GM12878 (cell line): Measurements from ENCODE around the gene GSAP. TPM values are rescaled to one million over a fixed set of nuclear protein-coding genes. Genes with fewer than 3 reads are reported as not detected.

Source experiments
- ATAC-seq: fragments of 200-7000 bp; cut with Tn5 transposase; 3 replicates; pipeline ENCODE4 v1.9.1; 2020; ENCODE audit warnings: mild to moderate bottlenecking, moderate library complexity
- BruUV-seq: library from RNA; stranded (reverse); fragments of 400-500 nt; replicated peaks from 2 replicates; lab custom pipeline; 2021; lab: Mats Ljungman, UMichigan
- CTCF ChIA-PET: fragments of 300-600 bp; sonication (Branson Sonifier 250); formaldehyde crosslinking; extraction: SDS; loops from one replicate; lab custom pipeline; 2021; ENCODE audit warnings: inconsistent platforms; lab: Yijun Ruan, JAX
- POLR2A ChIA-PET: fragments of 350-600 bp; formaldehyde crosslinking; extraction: SDS; loops from one replicate; lab custom pipeline; 2021; ENCODE audit warnings: inconsistent platforms; lab: Charles Lee
- RAD21 ChIA-PET: fragments of 300-600 bp; sonication (Branson Sonifier 250); formaldehyde crosslinking; loops from one replicate; lab custom pipeline; 2023; ENCODE audit warnings: antibody characterized with exemption; ENCODE audit not compliant: unreplicated experiment; lab: Charles Lee
- SMC1A ChIA-PET: fragments of 300-600 bp; sonication (Branson Sonifier 250); formaldehyde crosslinking; loops from one replicate; lab custom pipeline; 2023; ENCODE audit not compliant: unreplicated experiment, uncharacterized antibody; lab: Charles Lee
- DNase-seq: peaks from one replicate; pipeline ENCODE4 v3.0.0-alpha.2; 2011; ENCODE audit warnings: low read depth, low spot score
- FAIRE-seq: peaks from 3 replicates; lab custom pipeline; 2011; peaks lifted over from hg19 to GRCh38; lab: Jason Lieb, UNC
- H2AFZ ChIP-seq: 2 replicates; pipeline ENCODE4 v1.6.0; 2011; ENCODE audit warnings: low read depth, low read length, control low read depth; ENCODE audit not compliant: control insufficient read depth
- H3K27ac ChIP-seq: 2 replicates; pipeline ENCODE4 v1.5.1; 2011; ENCODE audit warnings: control low read depth; ENCODE audit not compliant: control insufficient read depth, insufficient read depth
- H3K27me3 ChIP-seq, 2 experiments: replicated peaks in 1 of 2; 2 replicates each; pipeline versions ENCODE4 v1.6.0 to v1.6.1; 2011; ENCODE audit warnings: low read length in 1 of 2; ENCODE audit not compliant: control insufficient read depth in 2 of 2, insufficient read depth in 2 of 2
- H3K36me3 ChIP-seq, 2 experiments: 2 replicates each; pipeline ENCODE4 v1.5.1; 2011; ENCODE audit warnings: low read length in 1 of 2; ENCODE audit not compliant: control insufficient read depth in 2 of 2, insufficient read depth in 2 of 2
- H3K4me1 ChIP-seq: 2 replicates; pipeline ENCODE4 v1.6.1; 2011; ENCODE audit warnings: mild to moderate bottlenecking, low read length, moderate library complexity, mixed read lengths; ENCODE audit not compliant: control insufficient read depth, insufficient read depth
- H3K4me2 ChIP-seq: 2 replicates; pipeline ENCODE4 v1.6.0; 2011; ENCODE audit warnings: control low read depth; ENCODE audit not compliant: control insufficient read depth, insufficient read depth
- H3K4me3 ChIP-seq: fragments of 200-600 bp; sonication (generic); 2 replicates; pipeline ENCODE4 v1.5.1; 2016
- H3K79me2 ChIP-seq: 2 replicates; pipeline ENCODE4 v1.6.0; 2011; ENCODE audit warnings: low read length; ENCODE audit not compliant: control insufficient read depth, insufficient read depth
- H3K9ac ChIP-seq: 2 replicates; pipeline ENCODE4 v1.8.0; 2011; ENCODE audit warnings: low read length, control low read depth, mixed read lengths; ENCODE audit not compliant: control insufficient read depth, insufficient read depth
- H3K9me3 ChIP-seq: replicated peaks from 3 replicates; pipeline ENCODE4 v1.5.1; 2011; ENCODE audit warnings: mild to moderate bottlenecking, low read length; ENCODE audit not compliant: control insufficient read depth, insufficient read depth
- H4K20me1 ChIP-seq: 2 replicates; pipeline ENCODE4 v1.6.0; 2011; ENCODE audit not compliant: control insufficient read depth, insufficient read depth
- ATF3 ChIP-seq: IDR thresholded peaks from 2 replicates; pipeline ENCODE4 v1.6.1; 2011; ENCODE audit warnings: low read depth, mild to moderate bottlenecking, low read length, moderate library complexity, borderline replicate concordance; ENCODE audit errors: extremely low read depth
- ATF7 ChIP-seq: fragments of 450-650 bp; IDR thresholded peaks from 2 replicates; pipeline ENCODE4 v1.6.1; 2016; ENCODE audit warnings: low read depth, mild to moderate bottlenecking
- E4F1 ChIP-seq: fragments of 450-650 bp; IDR thresholded peaks from 2 replicates; pipeline ENCODE4 v1.6.1; 2018; ENCODE audit warnings: borderline replicate concordance, mild to moderate bottlenecking; ENCODE audit not compliant: partially characterized antibody
- EZH2 ChIP-seq: IDR thresholded peaks from 2 replicates; pipeline ENCODE4 v1.6.1; 2012; ENCODE audit warnings: low read depth, mild to moderate bottlenecking, control low read depth, inconsistent platforms, low read length, borderline replicate concordance; ENCODE audit not compliant: control insufficient read depth
- ZNF24 ChIP-seq: fragments of 450-650 bp; IDR thresholded peaks from 2 replicates; pipeline ENCODE4 v1.6.1; 2017; ENCODE audit warnings: antibody characterized with exemption, mild to moderate bottlenecking
- WGBS: methylation state at CpG from one replicate; pipeline ENCODE4 v1.1.6; 2016; ENCODE audit warnings: low lambda C conversion rate; ENCODE audit not compliant: insufficient replicate concordance, insufficient coverage; ENCODE audit errors: missing lambda C conversion rate; 5-methylcytosine and 5-hydroxymethylcytosine counted together
- in situ Hi-C: fragments of 300-500 bp; cut with MboI; formaldehyde crosslinking; loops from 9 replicates; pipeline ENCODE4 v1.14.3; 2018; ENCODE audit warnings: mixed read lengths
- intact Hi-C: fragments of 100-400 bp; cut with micrococcal nuclease; formaldehyde crosslinking; loops from one replicate; pipeline ENCODE4 v1.14.2; 2022; ENCODE audit not compliant: unreplicated experiment
- polyA plus RNA-seq, 11 experiments: library from polyadenylated mRNA; depleted of rRNA in 4 of 11; unstranded in 6 of 11; stranded (reverse) in 5 of 11; fragments of >200 nt; fragmentation: Nextera tagmentation in 4 of 11; fragmentation: Illumina TruSeq in 1 of 11; extraction: Ambion mirVana in 4 of 11; extraction: Trizol in 1 of 11; gene quantifications; 1 replicate in 1 of 11; 2 replicates in 10 of 11; pipeline versions ENCODE4 v1.2.1 to v1.2.3, GENCODE V29; 2011 to 2016; ENCODE audit warnings: inconsistent platforms in 2 of 11, missing spikeins in 2 of 11, low read depth in 1 of 11
- total RNA-seq, 4 experiments: library from RNA; depleted of rRNA in 3 of 4; stranded (reverse); fragments of >200 nt in 3 of 4; fragmentation: Illumina TruSeq in 1 of 4; extraction: Trizol in 1 of 4; gene quantifications; 2 replicates each; pipeline versions ENCODE4 v1.2.1 to v1.2.3, GENCODE V29; 2013 to 2021
- TF ChIP-seq, protein P1 (sequence below): fragments of 450-650 bp; formaldehyde crosslinking; IDR thresholded peaks from 2 replicates; pipeline ENCODE4 v1.5.0; 2022; ENCODE audit warnings: mild to moderate bottlenecking, missing genetic modification characterization
- TF ChIP-seq, protein P2 (sequence below): fragments of 450-650 bp; IDR thresholded peaks from 2 replicates; pipeline ENCODE4 v1.6.1; 2016; ENCODE audit warnings: mild to moderate bottlenecking

GSAP gene
- total and polyA plus RNA-seq, 10 of the 15 experiments (the other 5 are each of a cell fraction or from before 2014, with no cell fraction given) = 6.6 to 38.1 (median 21.8) TPM

DNA sequence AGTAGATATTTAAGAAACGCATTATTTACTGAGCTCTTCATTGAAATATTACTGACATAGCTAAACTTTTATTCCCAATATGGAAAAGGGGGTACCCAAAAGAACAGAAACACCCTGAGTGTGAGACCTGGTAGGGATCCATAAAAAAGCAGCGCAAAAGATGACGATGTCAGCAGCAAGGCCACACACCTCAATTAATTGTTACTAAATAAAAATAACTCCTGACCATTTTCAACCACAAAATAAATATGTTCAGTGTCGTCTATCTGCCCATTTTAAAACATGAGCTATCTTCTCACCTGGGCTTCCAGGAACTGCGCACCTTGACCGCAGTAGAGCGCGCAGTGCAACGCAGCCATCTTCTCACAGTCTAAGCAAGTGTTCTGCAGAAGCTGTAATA, 61.2 kb downstream of the GSAP start:
- no peaks in the 10 kb centered on the region for H3K9me3 ChIP-seq
- CTCF ChIA-PET = interaction anchor here (0.6 to 2.8 kb wide), 7 partner anchors 23 to 405 kb away, joined by 3 to 9 read pairs (median 4); no protein-coding TSS in a partner anchor
- ATAC-seq (no peak), FAIRE-seq (no peak), DNase-seq (no peak)
- no peak overlapping the region for H3K4me2 ChIP-seq
- H3K27me3 ChIP-seq = no peaks in the 10 kb centered on the region
- RAD21 ChIA-PET = interaction anchor here (0.6 to 2.5 kb wide), 7 partner anchors 14 to 233 kb away, joined by 3 to 13 read pairs (median 4); partner anchors contain the start of gene CCDC146
- SMC1A ChIA-PET = interaction anchor here (0.7 to 3.1 kb wide), 14 partner anchors 10 to 268 kb away, joined by 3 to 13 read pairs (median 4); partner anchors contain the start of gene FGL2
- no peak overlapping the region for H3K4me3 ChIP-seq
- no peak overlapping the region for H3K9ac ChIP-seq
- no peak overlapping the region for H3K27ac ChIP-seq
- peaks cover 0 to 3% of the 10 kb centered on the region in 2 experiments; a peak in 1 of 4 replicates for H3K36me3 ChIP-seq
- peaks cover 23% of the 10 kb centered on the region for H3K4me1 ChIP-seq
- in situ Hi-C loops = no loop called here
- POLR2A ChIA-PET = interaction anchor here (0.7 to 1.3 kb wide), 5 partner anchors 20 to 194 kb away, joined by 3 to 4 read pairs (median 3); partner anchors contain the start of gene GSAP
- H4K20me1 ChIP-seq = no peaks in the 10 kb centered on the region
- no peak overlapping the region for H2AFZ ChIP-seq
- BruUV-seq = no TSS peak
- intact Hi-C loops = loop anchor here (5.0 kb wide), 1 partner anchor 182 kb away; the partner anchor contains the start of gene PTPN12
- TF ChIP-seq, protein P1, sequence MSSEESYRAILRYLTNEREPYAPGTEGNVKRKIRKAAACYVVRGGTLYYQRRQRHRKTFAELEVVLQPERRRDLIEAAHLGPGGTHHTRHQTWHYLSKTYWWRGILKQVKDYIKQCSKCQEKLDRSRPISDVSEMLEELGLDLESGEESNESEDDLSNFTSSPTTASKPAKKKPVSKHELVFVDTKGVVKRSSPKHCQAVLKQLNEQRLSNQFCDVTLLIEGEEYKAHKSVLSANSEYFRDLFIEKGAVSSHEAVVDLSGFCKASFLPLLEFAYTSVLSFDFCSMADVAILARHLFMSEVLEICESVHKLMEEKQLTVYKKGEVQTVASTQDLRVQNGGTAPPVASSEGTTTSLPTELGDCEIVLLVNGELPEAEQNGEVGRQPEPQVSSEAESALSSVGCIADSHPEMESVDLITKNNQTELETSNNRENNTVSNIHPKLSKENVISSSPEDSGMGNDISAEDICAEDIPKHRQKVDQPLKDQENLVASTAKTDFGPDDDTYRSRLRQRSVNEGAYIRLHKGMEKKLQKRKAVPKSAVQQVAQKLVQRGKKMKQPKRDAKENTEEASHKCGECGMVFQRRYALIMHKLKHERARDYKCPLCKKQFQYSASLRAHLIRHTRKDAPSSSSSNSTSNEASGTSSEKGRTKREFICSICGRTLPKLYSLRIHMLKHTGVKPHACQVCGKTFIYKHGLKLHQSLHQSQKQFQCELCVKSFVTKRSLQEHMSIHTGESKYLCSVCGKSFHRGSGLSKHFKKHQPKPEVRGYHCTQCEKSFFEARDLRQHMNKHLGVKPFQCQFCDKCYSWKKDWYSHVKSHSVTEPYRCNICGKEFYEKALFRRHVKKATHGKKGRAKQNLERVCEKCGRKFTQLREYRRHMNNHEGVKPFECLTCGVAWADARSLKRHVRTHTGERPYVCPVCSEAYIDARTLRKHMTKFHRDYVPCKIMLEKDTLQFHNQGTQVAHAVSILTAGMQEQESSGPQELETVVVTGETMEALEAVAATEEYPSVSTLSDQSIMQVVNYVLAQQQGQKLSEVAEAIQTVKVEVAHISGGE = no peak
- no peak for TF ChIP-seq EZH2
- TF ChIP-seq E4F1 = no peak
- no peak for TF ChIP-seq ATF7
- no peak for TF ChIP-seq ATF3
- TF ChIP-seq, protein P2, sequence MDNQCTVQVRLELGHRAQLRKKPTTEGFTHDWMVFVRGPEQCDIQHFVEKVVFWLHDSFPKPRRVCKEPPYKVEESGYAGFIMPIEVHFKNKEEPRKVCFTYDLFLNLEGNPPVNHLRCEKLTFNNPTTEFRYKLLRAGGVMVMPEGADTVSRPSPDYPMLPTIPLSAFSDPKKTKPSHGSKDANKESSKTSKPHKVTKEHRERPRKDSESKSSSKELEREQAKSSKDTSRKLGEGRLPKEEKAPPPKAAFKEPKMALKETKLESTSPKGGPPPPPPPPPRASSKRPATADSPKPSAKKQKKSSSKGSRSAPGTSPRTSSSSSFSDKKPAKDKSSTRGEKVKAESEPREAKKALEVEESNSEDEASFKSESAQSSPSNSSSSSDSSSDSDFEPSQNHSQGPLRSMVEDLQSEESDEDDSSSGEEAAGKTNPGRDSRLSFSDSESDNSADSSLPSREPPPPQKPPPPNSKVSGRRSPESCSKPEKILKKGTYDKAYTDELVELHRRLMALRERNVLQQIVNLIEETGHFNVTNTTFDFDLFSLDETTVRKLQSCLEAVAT = no peak
- no peak for TF ChIP-seq ZNF24
- 90% methylated on average over 9 of the region's 9 CpGs for WGBS
- no peaks in the 10 kb centered on the region for H3K79me2 ChIP-seq
